ENCODE results near the gene SRXN1.

The SRXN1 gene

GRCh38 chr20:692044-692443 lies 39.0 kb upstream of the SRXN1 start:
- peaks cover 0 to 19% (median 13%) of the 10 kb centered on the region in 10 experiments; a peak in 17 of 20 replicates for H3K4me1 ChIP-seq
- H4K20me1 ChIP-seq: no peaks in the 10 kb centered on the region; a peak in 1 of 22 replicates
- no peak overlapping the region for H3K4me3 ChIP-seq
- H3K9me3 ChIP-seq (replicated peaks in 1 of 11): peaks cover 0 to 7% (median 0%) of the 10 kb centered on the region in 11 experiments; a peak in 1 of 22 replicates
- H3K9ac ChIP-seq: no peak overlapping the region
- no peaks in the 10 kb centered on the region for H3K27me3 ChIP-seq
- no peaks in the 10 kb centered on the region for H3K36me3 ChIP-seq
- no peak overlapping the region for H3K4me2 ChIP-seq
- TF ChIP-seq Cebpa-rat (IDR thresholded peaks at IDR 0.05): no peak
- H3K27ac ChIP-seq: no peak overlapping the region

- Histone ChIP-seq H3K27me3 (no peaks in the 10 kb centered on the region), H3K27ac (no peak overlapping the region), H3K36me3 (no peaks in the 10 kb centered on the region), H3K4me1 (peaks cover 0 to 26% (median 18%) of the 10 kb centered on the region in 10 experiments; a peak in 17 of 20 replicates), H3K9me3 (replicated peaks in 1 of 11) (peaks cover 0 to 7% (median 0%) of the 10 kb centered on the region in 11 experiments; a peak in 1 of 22 replicates), H4K20me1 (no peaks in the 10 kb centered on the region; a peak in 1 of 22 replicates), H3K4me2 (no peak overlapping the region), H3K9ac (no peak overlapping the region), H3K4me3 (no peak overlapping the region)
- no peak for TF ChIP-seq Cebpa-rat (IDR thresholded peaks at IDR 0.05)
Observed at GRCh38 chr20:689947-690346, 36.9 kb upstream of the SRXN1 start.

- no peak for TF ChIP-seq Cebpa-rat (IDR thresholded peaks at IDR 0.05)
- H3K9ac ChIP-seq: peak overlapping the region in 1 of 11 experiments; percentile 19; a peak in 1 of 22 replicates
- H3K36me3 ChIP-seq: no peaks in the 10 kb centered on the region
- H3K27me3 ChIP-seq: no peaks in the 10 kb centered on the region
- peaks cover 0 to 7% (median 0%) of the 10 kb centered on the region in 11 experiments; a peak in 1 of 22 replicates for H3K9me3 ChIP-seq (replicated peaks in 1 of 11)
- H3K4me1 ChIP-seq: peaks cover 0 to 26% (median 18%) of the 10 kb centered on the region in 10 experiments; a peak in 17 of 20 replicates
- no peak overlapping the region for H3K27ac ChIP-seq
- H3K4me2 ChIP-seq: no peak overlapping the region
- no peaks in the 10 kb centered on the region; a peak in 1 of 22 replicates for H4K20me1 ChIP-seq
- no peak overlapping the region for H3K4me3 ChIP-seq
Observed at GRCh38 chr20:689348-689747, 36.3 kb upstream of the SRXN1 start.

GRCh38 chr20:688809-689212 lies 35.8 kb upstream of the SRXN1 start:
- peak overlapping the region in 7 of 11 experiments; percentile 8 to 29 (median 12); a peak in 5 of 22 replicates for H3K4me2 ChIP-seq

GRCh38 chr20:687468-688203 lies 34.6 kb upstream of the SRXN1 start:
- Histone ChIP-seq H3K36me3 (no peaks in the 10 kb centered on the region), H3K27ac (no peak overlapping the region), H3K27me3 (no peaks in the 10 kb centered on the region), H3K4me2 (peak overlapping the region in 8 of 11 experiments; percentile 1 to 50 (median 25); a peak in 9 of 22 replicates), H3K9ac (peak overlapping the region in 1 of 11 experiments; percentile 18; a peak in 1 of 22 replicates), H3K9me3 (replicated peaks in 1 of 11) (peaks cover 0 to 7% (median 0%) of the 10 kb centered on the region in 11 experiments; a peak in 1 of 22 replicates), H3K4me1 (peaks cover 0 to 26% (median 18%) of the 10 kb centered on the region in 10 experiments; a peak in 17 of 20 replicates), H4K20me1 (no peaks in the 10 kb centered on the region; a peak in 1 of 22 replicates), H3K4me3 (no peak overlapping the region)
- no peak for TF ChIP-seq Cebpa-rat (IDR thresholded peaks at IDR 0.05)

More at GRCh38 chr20:688809-689212, 35.8 kb upstream of the SRXN1 start:
- peaks cover 0 to 26% (median 18%) of the 10 kb centered on the region in 10 experiments; a peak in 17 of 20 replicates for H3K4me1 ChIP-seq
- H3K9ac ChIP-seq: peak overlapping the region in 1 of 11 experiments; percentile 19; a peak in 1 of 22 replicates
- H4K20me1 ChIP-seq: no peaks in the 10 kb centered on the region; a peak in 1 of 22 replicates
- H3K4me3 ChIP-seq: no peak overlapping the region
- no peaks in the 10 kb centered on the region for H3K36me3 ChIP-seq
- peaks cover 0 to 7% (median 0%) of the 10 kb centered on the region in 11 experiments; a peak in 1 of 22 replicates for H3K9me3 ChIP-seq (replicated peaks in 1 of 11)
- no peaks in the 10 kb centered on the region for H3K27me3 ChIP-seq
- no peak for TF ChIP-seq Cebpa-rat (IDR thresholded peaks at IDR 0.05)
- no peak overlapping the region for H3K27ac ChIP-seq

- no peak for TF ChIP-seq Cebpa-rat (IDR thresholded peaks at IDR 0.05)
- Histone ChIP-seq H3K4me2 (no peak overlapping the region), H3K9ac (no peak overlapping the region), H3K9me3 (replicated peaks in 1 of 11) (no peaks in the 10 kb centered on the region), H3K4me1 (peaks cover 17 to 41% (median 30%) of the 10 kb centered on the region in 10 experiments), H3K27me3 (no peaks in the 10 kb centered on the region; a peak in 1 of 22 replicates), H3K36me3 (no peaks in the 10 kb centered on the region), H4K20me1 (no peaks in the 10 kb centered on the region; a peak in 1 of 22 replicates), H3K27ac (no peak overlapping the region), H3K4me3 (no peak overlapping the region)
Observed at GRCh38 chr20:684676-685319, 31.8 kb upstream of the SRXN1 start.

GRCh38 chr20:682123-682522 lies 29.1 kb upstream of the SRXN1 start:
- no peak overlapping the region for H3K9ac ChIP-seq
- no peak overlapping the region for H3K4me3 ChIP-seq
- 0 out of 22 replicates have a peak overlapping the region, but pooled peaks of 1 of the 11 experiments have one; percentile 21 for H3K4me2 ChIP-seq
- peaks cover 31 to 49% (median 41%) of the 10 kb centered on the region in 10 experiments for H3K4me1 ChIP-seq
- H3K27me3 ChIP-seq: no peaks in the 10 kb centered on the region; a peak in 2 of 22 replicates
- no peaks in the 10 kb centered on the region for H3K36me3 ChIP-seq
- H3K9me3 ChIP-seq (replicated peaks in 1 of 11): no peaks in the 10 kb centered on the region
- H3K27ac ChIP-seq: no peak overlapping the region
- no peaks in the 10 kb centered on the region for H4K20me1 ChIP-seq
- TF ChIP-seq Cebpa-rat (IDR thresholded peaks at IDR 0.05): no peak

GRCh38 chr20:680638-681187 lies 27.7 kb upstream of the SRXN1 start:
- H3K9ac ChIP-seq: no peak overlapping the region
- peaks cover 0 to 12% (median 7%) of the 10 kb centered on the region in 11 experiments; a peak in 19 of 22 replicates for H3K27me3 ChIP-seq
- peaks cover 0 to 7% (median 6%) of the 10 kb centered on the region in 11 experiments; a peak in 12 of 22 replicates for H4K20me1 ChIP-seq
- no peak overlapping the region for H3K27ac ChIP-seq
- no peak overlapping the region for H3K4me3 ChIP-seq
- H3K36me3 ChIP-seq: no peaks in the 10 kb centered on the region
- no peaks in the 10 kb centered on the region for H3K9me3 ChIP-seq (replicated peaks in 1 of 11)
- H3K4me2 ChIP-seq: peak overlapping the region in 10 of 11 experiments; percentile 0 to 98 (median 50); a peak in 14 of 22 replicates
- TF ChIP-seq Cebpa-rat (IDR thresholded peaks at IDR 0.05): no peak
- H3K4me1 ChIP-seq: peaks cover 41 to 61% (median 52%) of the 10 kb centered on the region in 10 experiments

Measured in BLaER1 treated with 17β-estradiol and CSF1 and Interleukin-3, amounts not matched to agents 10 nM and 100 nM (cell line).